HEK293 (cell line): Measurements from ENCODE around the gene MARK3.

ENCODE experiments used
- CTCF ChIA-PET: fragments of 350-600 bp; formaldehyde crosslinking; extraction: SDS; loops from one replicate; lab custom pipeline; 2021; ENCODE audit warnings: antibody characterized with exemption; lab: Yijun Ruan, JAX
- POLR2A ChIA-PET: fragments of 300-600 bp; formaldehyde crosslinking; extraction: SDS; loops from one replicate; lab custom pipeline; 2020; ENCODE audit warnings: antibody characterized with exemption, inconsistent platforms; lab: Yijun Ruan, JAX
- H3K27ac ChIP-seq: fragments of 200-500 bp; sonication (Bioruptor generic); 2 replicates; pipeline ENCODE4 v1.5.1; 2014; ENCODE audit warnings: low read depth, low read length, control low read depth, inconsistent platforms; ENCODE audit errors: extremely low read depth
- H3K36me3 ChIP-seq, 2 experiments: fragments of 200-500 bp in 1 of 2; sonication (Bioruptor generic) in 1 of 2; 1 replicate in 1 of 2; 2 replicates in 1 of 2; pipeline ENCODE4 v1.5.1; 2014 to 2017; ENCODE audit warnings: inconsistent platforms in 2 of 2, low read length in 2 of 2; ENCODE audit not compliant: control insufficient read depth in 2 of 2, insufficient read depth in 1 of 2
- H3K4me1 ChIP-seq: fragments of 200-500 bp; sonication (Bioruptor generic); 2 replicates; pipeline ENCODE4 v1.5.1; 2014; ENCODE audit warnings: mild to moderate bottlenecking, low read length, inconsistent platforms; ENCODE audit not compliant: control insufficient read depth, insufficient read depth
- H3K4me3 ChIP-seq: 2 replicates; pipeline ENCODE4 v1.5.1; 2011; ENCODE audit warnings: low read depth, mild to moderate bottlenecking, control low read depth, low read length, moderate library complexity
- H3K9me3 ChIP-seq: fragments of 200-500 bp; sonication (Bioruptor generic); 2 replicates; pipeline ENCODE4 v1.5.1; 2014; ENCODE audit warnings: low read depth, low read length, inconsistent platforms; ENCODE audit not compliant: control insufficient read depth, insufficient read depth
- HIC1 ChIP-seq: fragments of 450-650 bp; formaldehyde crosslinking; IDR thresholded peaks from 2 replicates; pipeline ENCODE4 v1.5.1; 2016; ENCODE audit warnings: missing biosample characterization, missing genetic modification characterization
- KLF7 ChIP-seq: fragments of 450-650 bp; formaldehyde crosslinking; IDR thresholded peaks from 2 replicates; pipeline ENCODE4 v1.5.1; 2016; ENCODE audit warnings: missing biosample characterization, missing genetic modification characterization, borderline replicate concordance
- PRDM10 ChIP-seq: fragments of 450-650 bp; formaldehyde crosslinking; IDR thresholded peaks from 2 replicates; pipeline ENCODE4 v1.5.1; 2016; ENCODE audit warnings: missing biosample characterization, missing genetic modification characterization
- ZEB2 ChIP-seq: fragments of 450-650 bp; formaldehyde crosslinking; IDR thresholded peaks from 2 replicates; pipeline ENCODE4 v1.5.1; 2016; ENCODE audit warnings: missing biosample characterization, missing genetic modification characterization
- ZFP3 ChIP-seq: fragments of 450-650 bp; formaldehyde crosslinking; IDR thresholded peaks from 2 replicates; pipeline ENCODE4 v1.5.1; 2016; ENCODE audit warnings: low read depth, missing biosample characterization, missing genetic modification characterization
- ZFP37 ChIP-seq: fragments of 450-650 bp; formaldehyde crosslinking; IDR thresholded peaks from 2 replicates; pipeline ENCODE4 v1.5.1; 2016; ENCODE audit warnings: missing biosample characterization, missing genetic modification characterization
- ZFP69B ChIP-seq: fragments of 450-650 bp; formaldehyde crosslinking; IDR thresholded peaks from 2 replicates; pipeline ENCODE4 v1.5.1; 2016; ENCODE audit warnings: missing biosample characterization, missing genetic modification characterization
- ZIC2 ChIP-seq: fragments of 450-650 bp; formaldehyde crosslinking; IDR thresholded peaks from 2 replicates; pipeline ENCODE4 v1.5.1; 2016; ENCODE audit warnings: missing biosample characterization, missing genetic modification characterization
- ZNF248 ChIP-seq: fragments of 450-650 bp; formaldehyde crosslinking; IDR thresholded peaks from 2 replicates; pipeline ENCODE4 v1.5.1; 2017; ENCODE audit warnings: missing biosample characterization, missing genetic modification characterization
- ZNF311 ChIP-seq: fragments of 450-650 bp; formaldehyde crosslinking; IDR thresholded peaks from 2 replicates; pipeline ENCODE4 v1.5.1; 2017; ENCODE audit warnings: missing biosample characterization, missing genetic modification characterization, borderline replicate concordance
- ZNF530 ChIP-seq: fragments of 450-650 bp; formaldehyde crosslinking; IDR thresholded peaks from 2 replicates; pipeline ENCODE4 v1.5.1; 2016; ENCODE audit warnings: low read depth, missing biosample characterization, missing genetic modification characterization
- ZNF585B ChIP-seq: fragments of 450-650 bp; formaldehyde crosslinking; IDR thresholded peaks from 2 replicates; pipeline ENCODE4 v1.5.1; 2016; ENCODE audit warnings: missing biosample characterization, missing genetic modification characterization
- ZNF600 ChIP-seq: fragments of 450-650 bp; formaldehyde crosslinking; IDR thresholded peaks from 2 replicates; pipeline ENCODE4 v1.5.1; 2016; ENCODE audit warnings: missing biosample characterization, missing genetic modification characterization
- ZNF623 ChIP-seq: fragments of 450-650 bp; formaldehyde crosslinking; IDR thresholded peaks from 2 replicates; pipeline ENCODE4 v1.5.1; 2016; ENCODE audit warnings: missing biosample characterization, missing genetic modification characterization
- ZNF701 ChIP-seq: fragments of 450-650 bp; formaldehyde crosslinking; IDR thresholded peaks from 2 replicates; pipeline ENCODE4 v1.5.1; 2016; ENCODE audit warnings: missing biosample characterization, missing genetic modification characterization
- ZNF785 ChIP-seq: fragments of 450-650 bp; formaldehyde crosslinking; IDR thresholded peaks from 2 replicates; pipeline ENCODE4 v1.5.1; 2016; ENCODE audit warnings: missing biosample characterization, missing genetic modification characterization
- ZNF843 ChIP-seq: fragments of 450-650 bp; formaldehyde crosslinking; IDR thresholded peaks from 2 replicates; pipeline ENCODE4 v1.5.1; 2016; ENCODE audit warnings: missing biosample characterization, missing genetic modification characterization
- ZSCAN16 ChIP-seq: fragments of 450-650 bp; formaldehyde crosslinking; IDR thresholded peaks from 2 replicates; pipeline ENCODE4 v1.5.1; 2016; ENCODE audit warnings: missing biosample characterization, missing genetic modification characterization
- ZXDB ChIP-seq: fragments of 450-650 bp; formaldehyde crosslinking; IDR thresholded peaks from 2 replicates; pipeline ENCODE4 v1.5.1; 2016; ENCODE audit warnings: missing biosample characterization, missing genetic modification characterization
- TF ChIP-seq, protein P1 (sequence below): fragments of 450-650 bp; formaldehyde crosslinking; IDR thresholded peaks from 2 replicates; pipeline ENCODE4 v1.5.1; 2016; ENCODE audit warnings: missing biosample characterization, missing genetic modification characterization, borderline replicate concordance
- TF ChIP-seq, protein P2 (sequence below): fragments of 450-650 bp; formaldehyde crosslinking; IDR thresholded peaks from 2 replicates; pipeline ENCODE4 v1.5.1; 2016; ENCODE audit warnings: missing biosample characterization, missing genetic modification characterization, low read depth

Gene MARK3

DNA sequence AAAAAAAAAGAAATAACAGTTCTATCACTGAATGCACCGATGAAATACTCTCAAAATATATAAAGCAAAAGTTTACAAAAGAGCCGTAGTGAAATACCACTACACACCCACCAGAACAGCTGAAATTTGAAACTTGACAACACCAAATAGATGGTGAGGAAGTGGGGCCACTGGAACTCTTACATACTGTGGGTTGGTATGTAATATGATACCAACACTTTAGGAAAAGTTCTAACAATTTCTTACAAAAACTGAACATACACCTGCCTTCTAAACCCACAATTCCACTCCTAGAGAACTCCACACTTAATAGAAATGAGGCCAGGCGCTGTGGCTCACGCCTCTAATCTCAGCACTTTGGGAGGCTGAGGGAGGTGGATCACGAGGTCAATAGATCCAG lies 37.1 kb upstream of the MARK3 start (continued):
- TF ChIP-seq ZFP69B (tag by site-specific recombination) (peak; percentile 74), ZNF623 (no peak), ZNF600 (tag by site-specific recombination) (peak; percentile 42; the same call in 1 of the 2 replicates), KLF7 (no peak), ZIC2 (tag by site-specific recombination) (no peak), ZFP37 (tag by site-specific recombination) (no peak)

GRCh38 chr14:103349982-103350381 lies 35.2 kb upstream of the MARK3 start:
- Histone ChIP-seq H3K9me3 (no peaks in the 10 kb centered on the region), H3K4me1 (peaks cover 3% of the 10 kb centered on the region; the same call in 1 of the 2 replicates), H3K36me3 (no peaks in the 10 kb centered on the region), H3K27ac (no peak overlapping the region), H3K4me3 (no peak overlapping the region)
- CTCF ChIA-PET = interaction anchor here (0.9 to 1.5 kb wide), 2 partner anchors 41 to 149 kb away, joined by 4 to 6 read pairs; no protein-coding TSS in a partner anchor
- TF ChIP-seq, protein P1, sequence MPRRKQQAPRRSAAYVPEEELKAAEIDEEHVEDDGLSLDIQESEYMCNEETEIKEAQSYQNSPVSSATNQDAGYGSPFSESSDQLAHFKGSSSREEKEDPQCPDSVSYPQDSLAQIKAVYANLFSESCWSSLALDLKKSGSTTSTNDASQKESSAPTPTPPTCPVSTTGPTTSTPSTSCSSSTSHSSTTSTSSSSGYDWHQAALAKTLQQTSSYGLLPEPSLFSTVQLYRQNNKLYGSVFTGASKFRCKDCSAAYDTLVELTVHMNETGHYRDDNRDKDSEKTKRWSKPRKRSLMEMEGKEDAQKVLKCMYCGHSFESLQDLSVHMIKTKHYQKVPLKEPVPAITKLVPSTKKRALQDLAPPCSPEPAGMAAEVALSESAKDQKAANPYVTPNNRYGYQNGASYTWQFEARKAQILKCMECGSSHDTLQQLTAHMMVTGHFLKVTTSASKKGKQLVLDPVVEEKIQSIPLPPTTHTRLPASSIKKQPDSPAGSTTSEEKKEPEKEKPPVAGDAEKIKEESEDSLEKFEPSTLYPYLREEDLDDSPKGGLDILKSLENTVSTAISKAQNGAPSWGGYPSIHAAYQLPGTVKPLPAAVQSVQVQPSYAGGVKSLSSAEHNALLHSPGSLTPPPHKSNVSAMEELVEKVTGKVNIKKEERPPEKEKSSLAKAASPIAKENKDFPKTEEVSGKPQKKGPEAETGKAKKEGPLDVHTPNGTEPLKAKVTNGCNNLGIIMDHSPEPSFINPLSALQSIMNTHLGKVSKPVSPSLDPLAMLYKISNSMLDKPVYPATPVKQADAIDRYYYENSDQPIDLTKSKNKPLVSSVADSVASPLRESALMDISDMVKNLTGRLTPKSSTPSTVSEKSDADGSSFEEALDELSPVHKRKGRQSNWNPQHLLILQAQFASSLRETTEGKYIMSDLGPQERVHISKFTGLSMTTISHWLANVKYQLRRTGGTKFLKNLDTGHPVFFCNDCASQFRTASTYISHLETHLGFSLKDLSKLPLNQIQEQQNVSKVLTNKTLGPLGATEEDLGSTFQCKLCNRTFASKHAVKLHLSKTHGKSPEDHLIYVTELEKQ (tag by site-specific recombination) = peak; percentile 94
- no peak for TF ChIP-seq PRDM10 (tag by site-specific recombination)
- POLR2A ChIA-PET = no interaction called here

DNA sequence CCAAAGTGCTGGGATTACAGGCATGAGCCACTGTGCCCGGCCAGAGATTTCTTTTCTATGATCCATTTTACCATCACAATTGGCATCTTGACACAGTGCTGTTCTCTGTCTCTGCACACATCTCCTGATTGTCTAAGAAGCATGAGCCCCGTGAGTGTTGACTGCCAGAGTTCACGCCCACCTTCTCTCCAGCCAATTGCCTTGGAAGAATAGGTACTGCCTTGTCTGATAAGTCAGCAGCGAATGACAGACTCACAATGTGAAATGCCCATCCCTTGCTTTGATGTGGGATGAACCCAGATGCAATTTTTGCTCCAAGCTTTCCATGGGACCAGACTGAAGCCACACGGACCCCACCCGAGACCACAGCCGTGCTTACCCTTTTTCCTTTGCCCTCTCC lies 31.9 kb upstream of the MARK3 start:
- CTCF ChIA-PET = interaction anchor here (0.5 to 0.7 kb wide), 3 partner anchors 17 to 223 kb away, joined by 3 to 5 read pairs (median 3); no protein-coding TSS in a partner anchor
- H3K4me1 ChIP-seq = peaks cover 3% of the 10 kb centered on the region; the same call in 1 of the 2 replicates
- H3K27ac ChIP-seq = no peak overlapping the region
- no peak overlapping the region for H3K4me3 ChIP-seq
- no peaks in the 10 kb centered on the region for H3K9me3 ChIP-seq
- H3K36me3 ChIP-seq = no peaks in the 10 kb centered on the region
- POLR2A ChIA-PET = interaction anchor here (0.7 kb wide), 1 partner anchor 40 kb away, joined by 10 read pairs; no protein-coding TSS in a partner anchor
- TF ChIP-seq ZNF843 (no peak), HIC1 (no peak), ZNF311 (tag by site-specific recombination) (no peak), ZNF248 (tag by site-specific recombination) (no peak), ZNF530 (tag by site-specific recombination) (no peak), ZNF785 (tag by site-specific recombination) (no peak), ZNF585B (no peak), ZEB2 (tag by site-specific recombination) (no peak), ZXDB (tag by site-specific recombination) (no peak), ZSCAN16 (tag by site-specific recombination) (no peak), ZNF701 (no peak), ZFP3 (tag by site-specific recombination) (no peak)
- TF ChIP-seq, protein P2, sequence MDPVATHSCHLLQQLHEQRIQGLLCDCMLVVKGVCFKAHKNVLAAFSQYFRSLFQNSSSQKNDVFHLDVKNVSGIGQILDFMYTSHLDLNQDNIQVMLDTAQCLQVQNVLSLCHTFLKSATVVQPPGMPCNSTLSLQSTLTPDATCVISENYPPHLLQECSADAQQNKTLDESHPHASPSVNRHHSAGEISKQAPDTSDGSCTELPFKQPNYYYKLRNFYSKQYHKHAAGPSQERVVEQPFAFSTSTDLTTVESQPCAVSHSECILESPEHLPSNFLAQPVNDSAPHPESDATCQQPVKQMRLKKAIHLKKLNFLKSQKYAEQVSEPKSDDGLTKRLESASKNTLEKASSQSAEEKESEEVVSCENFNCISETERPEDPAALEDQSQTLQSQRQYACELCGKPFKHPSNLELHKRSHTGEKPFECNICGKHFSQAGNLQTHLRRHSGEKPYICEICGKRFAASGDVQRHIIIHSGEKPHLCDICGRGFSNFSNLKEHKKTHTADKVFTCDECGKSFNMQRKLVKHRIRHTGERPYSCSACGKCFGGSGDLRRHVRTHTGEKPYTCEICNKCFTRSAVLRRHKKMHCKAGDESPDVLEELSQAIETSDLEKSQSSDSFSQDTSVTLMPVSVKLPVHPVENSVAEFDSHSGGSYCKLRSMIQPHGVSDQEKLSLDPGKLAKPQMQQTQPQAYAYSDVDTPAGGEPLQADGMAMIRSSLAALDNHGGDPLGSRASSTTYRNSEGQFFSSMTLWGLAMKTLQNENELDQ (tag by site-specific recombination) = no peak
